ENCODE results near the gene ARMS2.

Gene ARMS2

DNA sequence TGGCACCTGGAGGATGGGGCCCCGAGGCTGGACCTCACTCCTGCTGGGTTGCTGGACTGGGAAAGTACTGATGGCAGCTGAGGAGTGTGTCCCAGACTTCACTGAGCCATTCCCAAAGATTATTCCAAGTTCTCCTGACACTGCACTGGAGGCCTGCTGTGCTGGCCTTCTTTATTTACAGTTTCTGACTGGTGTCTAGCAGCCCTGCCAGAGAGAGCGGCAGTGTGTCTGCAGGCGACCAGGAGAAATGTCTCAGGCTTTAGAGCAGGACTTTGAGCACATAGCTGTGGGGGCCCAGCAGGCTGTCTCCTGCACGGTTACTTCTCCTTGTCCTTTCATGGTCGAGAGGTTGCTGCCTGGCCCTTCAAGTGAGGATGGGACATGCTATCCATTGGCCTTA is 23.0 kb downstream of the ARMS2 start:
- Histone ChIP-seq H3K4me3 (ENCODE audit: severe bottlenecking) (no peak overlapping the region), H3K27ac (ENCODE audit: poor library complexity, severe bottlenecking) (no peak overlapping the region), H3K9me3 (ENCODE audit: severe bottlenecking) (peaks cover 3% of the 10 kb centered on the region), H3K4me1 (ENCODE audit: insufficient read depth, poor library complexity, severe bottlenecking) (peaks cover 20% of the 10 kb centered on the region), H3K27me3 (ENCODE audit: insufficient read depth, poor library complexity, severe bottlenecking) (no peaks in the 10 kb centered on the region), H3K36me3 (ENCODE audit: low read depth) (peaks cover 16% of the 10 kb centered on the region)
- TF ChIP-seq, protein P1, sequence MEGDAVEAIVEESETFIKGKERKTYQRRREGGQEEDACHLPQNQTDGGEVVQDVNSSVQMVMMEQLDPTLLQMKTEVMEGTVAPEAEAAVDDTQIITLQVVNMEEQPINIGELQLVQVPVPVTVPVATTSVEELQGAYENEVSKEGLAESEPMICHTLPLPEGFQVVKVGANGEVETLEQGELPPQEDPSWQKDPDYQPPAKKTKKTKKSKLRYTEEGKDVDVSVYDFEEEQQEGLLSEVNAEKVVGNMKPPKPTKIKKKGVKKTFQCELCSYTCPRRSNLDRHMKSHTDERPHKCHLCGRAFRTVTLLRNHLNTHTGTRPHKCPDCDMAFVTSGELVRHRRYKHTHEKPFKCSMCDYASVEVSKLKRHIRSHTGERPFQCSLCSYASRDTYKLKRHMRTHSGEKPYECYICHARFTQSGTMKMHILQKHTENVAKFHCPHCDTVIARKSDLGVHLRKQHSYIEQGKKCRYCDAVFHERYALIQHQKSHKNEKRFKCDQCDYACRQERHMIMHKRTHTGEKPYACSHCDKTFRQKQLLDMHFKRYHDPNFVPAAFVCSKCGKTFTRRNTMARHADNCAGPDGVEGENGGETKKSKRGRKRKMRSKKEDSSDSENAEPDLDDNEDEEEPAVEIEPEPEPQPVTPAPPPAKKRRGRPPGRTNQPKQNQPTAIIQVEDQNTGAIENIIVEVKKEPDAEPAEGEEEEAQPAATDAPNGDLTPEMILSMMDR (IDR thresholded peaks at IDR 0.05; ENCODE audit: poor library complexity, severe bottlenecking): no peak
- DNase-seq (ENCODE audit: low spot score): no peak
- no peak for ATAC-seq (ENCODE audit: low read depth)

DNA sequence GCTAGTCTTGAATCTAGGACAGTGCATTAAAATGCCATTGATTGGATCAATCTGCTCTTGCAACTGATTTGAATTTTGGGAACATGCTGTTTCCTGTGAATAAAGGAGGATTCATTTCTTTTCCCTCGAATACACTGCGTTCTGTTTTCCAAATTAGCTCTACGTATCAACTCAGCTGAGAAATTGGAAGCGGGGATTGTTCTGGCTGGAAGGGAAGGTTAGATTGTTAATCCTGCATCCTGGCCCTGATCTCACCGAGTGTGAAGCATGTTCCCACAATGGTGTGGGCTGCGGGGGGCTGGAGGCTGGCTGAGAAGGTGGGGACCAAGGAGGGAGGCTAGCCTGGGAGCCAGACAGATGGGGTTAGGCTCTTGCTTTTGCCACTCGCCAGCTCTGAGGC is 24.5 kb downstream of the ARMS2 start:
- TF ChIP-seq, protein P1 (IDR thresholded peaks at IDR 0.05; ENCODE audit: poor library complexity, severe bottlenecking): no peak
- Histone ChIP-seq H3K36me3 (ENCODE audit: low read depth) (peaks cover 16% of the 10 kb centered on the region), H3K27ac (ENCODE audit: poor library complexity, severe bottlenecking) (no peak overlapping the region), H3K9me3 (ENCODE audit: severe bottlenecking) (peaks cover 3% of the 10 kb centered on the region), H3K4me3 (ENCODE audit: severe bottlenecking) (no peak overlapping the region), H3K4me1 (ENCODE audit: insufficient read depth, poor library complexity, severe bottlenecking) (peaks cover 20% of the 10 kb centered on the region), H3K27me3 (ENCODE audit: insufficient read depth, poor library complexity, severe bottlenecking) (no peaks in the 10 kb centered on the region)
- no peak for ATAC-seq (ENCODE audit: low read depth)
- no peak for DNase-seq (ENCODE audit: low spot score)

DNA sequence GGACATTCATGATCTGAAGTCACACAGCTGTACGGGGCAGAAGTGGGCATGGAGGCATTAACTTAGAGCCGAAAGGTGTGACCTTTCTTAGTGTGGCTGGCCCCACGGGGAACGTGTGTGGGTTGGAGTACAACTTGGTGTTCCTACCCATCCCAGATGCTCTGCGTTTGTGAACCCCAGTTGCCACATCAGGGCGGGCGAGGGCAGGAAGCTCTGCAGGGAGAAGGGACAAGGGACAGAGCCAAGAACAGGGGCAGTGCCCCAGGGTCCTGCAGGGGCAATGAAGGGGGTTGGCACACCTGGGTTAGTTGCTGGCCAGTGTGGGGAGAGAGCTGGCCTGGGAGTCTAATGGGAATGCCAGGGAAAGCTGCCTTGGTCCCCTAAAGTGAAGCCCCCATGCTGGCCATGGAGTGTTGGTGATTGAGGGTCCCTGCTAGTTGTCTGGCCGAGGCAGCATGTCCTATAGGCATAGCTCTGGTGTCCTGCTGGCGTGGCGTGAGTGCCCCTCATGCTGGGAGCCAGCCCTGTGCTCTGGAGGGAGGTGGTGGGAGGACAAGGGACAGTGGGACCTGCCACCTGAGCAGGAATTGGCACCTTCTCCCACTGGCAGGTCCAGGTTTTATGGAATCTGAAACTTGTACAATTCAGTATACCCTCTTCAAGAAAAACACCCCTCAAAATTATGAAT is 25.8 kb downstream of the ARMS2 start:
- Histone ChIP-seq H3K36me3 (ENCODE audit: low read depth) (peaks cover 17% of the 10 kb centered on the region), H3K27ac (ENCODE audit: poor library complexity, severe bottlenecking) (no peak overlapping the region), H3K4me3 (ENCODE audit: severe bottlenecking) (no peak overlapping the region), H3K4me1 (ENCODE audit: insufficient read depth, poor library complexity, severe bottlenecking) (peaks cover 14% of the 10 kb centered on the region), H3K9me3 (ENCODE audit: severe bottlenecking) (peaks cover 3% of the 10 kb centered on the region), H3K27me3 (ENCODE audit: insufficient read depth, poor library complexity, severe bottlenecking) (no peaks in the 10 kb centered on the region)
- ATAC-seq (ENCODE audit: low read depth) (no peak), DNase-seq (ENCODE audit: low spot score) (no peak)
- TF ChIP-seq, protein P1 (IDR thresholded peaks at IDR 0.05; ENCODE audit: poor library complexity, severe bottlenecking): no peak

DNA sequence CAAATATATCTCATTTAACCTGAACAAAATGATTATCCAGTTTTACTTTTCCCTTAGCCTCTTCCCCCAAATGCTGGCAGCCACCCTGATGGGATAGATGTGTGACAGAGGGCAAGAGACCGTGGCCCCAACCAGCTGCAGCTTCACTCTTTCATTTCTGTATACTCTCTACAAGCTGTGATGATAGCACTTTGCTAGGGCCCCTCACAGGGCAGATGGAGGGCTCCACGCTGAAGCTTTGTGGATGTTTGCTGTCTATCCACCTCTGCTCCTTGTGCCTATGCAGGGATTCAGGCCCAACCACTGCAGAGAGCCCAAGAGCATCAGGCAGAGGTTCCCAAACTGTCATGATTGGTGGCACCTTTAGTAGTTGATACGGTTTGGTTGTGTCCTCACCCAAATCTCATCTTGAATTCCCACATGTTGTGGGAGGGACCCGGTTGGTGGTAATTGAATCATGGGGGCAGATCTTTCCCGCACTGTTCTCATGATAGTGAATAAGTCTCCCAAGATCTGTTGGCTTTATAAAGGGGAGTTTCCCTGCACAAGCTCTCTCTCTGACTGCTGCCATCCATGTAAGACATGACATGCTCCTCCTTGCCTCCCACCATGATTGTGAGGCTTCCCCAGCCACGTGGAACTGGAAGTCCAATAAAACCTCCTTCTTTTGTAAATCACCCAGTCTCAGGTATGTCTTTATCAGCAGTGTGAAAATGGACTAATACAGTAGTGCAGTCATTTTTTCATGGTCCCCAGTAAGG is 27.0 kb downstream of the ARMS2 start:
- H3K4me3 ChIP-seq (ENCODE audit: severe bottlenecking): no peak overlapping the region
- peaks cover 3% of the 10 kb centered on the region for H3K9me3 ChIP-seq (ENCODE audit: severe bottlenecking)
- peaks cover 2% of the 10 kb centered on the region for H3K4me1 ChIP-seq (ENCODE audit: insufficient read depth, poor library complexity, severe bottlenecking)
- ATAC-seq (ENCODE audit: low read depth) (no peak), DNase-seq (ENCODE audit: low spot score) (no peak)
- TF ChIP-seq, protein P1 (IDR thresholded peaks at IDR 0.05; ENCODE audit: poor library complexity, severe bottlenecking): no peak
- peaks cover 15% of the 10 kb centered on the region for H3K36me3 ChIP-seq (ENCODE audit: low read depth)
- no peak overlapping the region for H3K27ac ChIP-seq (ENCODE audit: poor library complexity, severe bottlenecking)
- no peaks in the 10 kb centered on the region for H3K27me3 ChIP-seq (ENCODE audit: insufficient read depth, poor library complexity, severe bottlenecking)

All from RWPE2 (cell line).